HG02852 (cell line): ENCODE results near the gene LSM8.
"Not testable (repeated sequence)": the region's sequence is repeated elsewhere in the genome, so short reads cannot be mapped to it uniquely, and the experiment has no call there.

Experiments
- ATAC-seq: cut with Tn5 transposase; IDR thresholded peaks from one replicate; pipeline ENCODE4 v1.9.1; 2021; ENCODE audit warnings: mild to moderate bottlenecking, moderate library complexity; ENCODE audit not compliant: unreplicated experiment

The LSM8 gene

DNA sequence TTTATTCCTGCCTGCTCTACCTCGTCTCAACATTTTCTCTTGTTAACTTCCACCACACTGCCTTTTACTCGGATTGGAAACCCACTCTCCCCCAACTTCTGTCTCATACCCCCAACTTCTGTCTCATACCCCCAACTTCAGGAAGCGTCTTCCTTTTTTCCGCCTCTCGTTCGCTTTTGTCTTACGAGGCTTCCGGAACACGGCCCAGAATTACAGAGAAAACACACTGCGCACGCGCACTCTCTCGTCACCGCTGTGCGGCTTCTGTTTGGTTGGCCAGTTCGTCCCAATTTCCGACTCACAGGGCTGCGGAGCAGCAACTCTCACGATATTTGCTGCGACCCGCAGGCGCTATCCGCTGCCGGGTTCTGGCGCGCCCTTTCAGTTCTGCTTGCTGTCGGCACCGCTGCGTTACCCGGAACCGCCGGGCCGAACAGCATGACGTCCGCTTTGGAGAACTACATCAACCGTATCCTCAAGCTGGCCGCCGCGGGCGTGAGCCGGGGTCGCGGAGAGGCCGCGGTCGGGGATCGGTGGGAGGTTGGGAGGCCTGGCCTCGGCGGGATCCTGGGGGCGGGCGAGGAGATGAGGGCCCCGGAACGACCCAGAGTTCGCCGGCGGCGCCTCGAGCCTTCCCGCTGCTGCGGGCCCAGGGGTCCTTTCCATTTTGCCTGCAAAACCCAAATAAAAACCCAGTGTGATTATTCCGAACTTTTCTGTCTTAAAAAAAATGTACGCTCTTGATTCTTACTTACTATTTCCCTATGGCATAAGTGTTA is at the start of gene LSM8:
LSM8 (plus strand) TSS at position 379 of the 779 bp plus-strand sequence; CDS start at position 439, 60 bp downstream.
- ATAC-seq: peak; percentile 96

DNA sequence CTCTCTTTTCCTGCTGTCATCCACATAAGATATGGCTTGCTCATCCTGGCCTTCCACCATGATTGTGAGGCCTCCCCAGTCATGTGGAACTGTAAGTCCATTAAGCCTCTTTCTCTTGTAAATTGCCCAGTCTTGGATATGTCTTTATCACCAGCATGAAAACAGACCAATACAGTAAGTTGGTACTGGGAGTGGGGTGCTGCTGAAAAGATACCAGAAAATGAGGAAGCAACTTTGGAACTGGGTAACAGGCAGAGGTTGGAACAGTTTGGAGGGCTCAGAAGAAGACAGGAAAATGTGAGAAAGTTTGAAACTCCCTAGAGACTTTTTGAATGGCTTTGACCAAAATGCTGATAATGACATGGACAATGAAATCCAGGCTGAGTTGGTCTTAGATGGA is 49.5 kb upstream of the LSM8 start:
- ATAC-seq: not testable (repeated sequence)

DNA sequence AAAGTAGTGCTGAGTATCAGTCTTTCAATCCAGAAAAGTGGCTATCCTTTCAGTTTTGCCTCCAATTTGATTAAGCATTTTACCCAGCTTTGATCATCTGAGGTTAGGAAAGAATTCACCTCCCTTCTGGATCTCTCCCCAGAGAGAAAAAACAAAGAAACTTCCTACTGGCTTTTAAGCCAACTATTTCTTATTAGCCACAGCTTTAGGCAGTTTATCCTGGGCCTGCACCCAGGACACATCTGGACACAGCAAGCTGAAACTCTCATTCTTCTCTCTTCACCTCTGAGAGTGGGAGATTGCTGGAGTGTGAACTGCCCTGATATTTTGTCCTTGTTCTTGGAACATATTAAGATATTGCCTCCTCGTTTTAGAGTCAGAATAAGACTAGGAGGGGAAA is 43.5 kb upstream of the LSM8 start:
- no peak for ATAC-seq

DNA sequence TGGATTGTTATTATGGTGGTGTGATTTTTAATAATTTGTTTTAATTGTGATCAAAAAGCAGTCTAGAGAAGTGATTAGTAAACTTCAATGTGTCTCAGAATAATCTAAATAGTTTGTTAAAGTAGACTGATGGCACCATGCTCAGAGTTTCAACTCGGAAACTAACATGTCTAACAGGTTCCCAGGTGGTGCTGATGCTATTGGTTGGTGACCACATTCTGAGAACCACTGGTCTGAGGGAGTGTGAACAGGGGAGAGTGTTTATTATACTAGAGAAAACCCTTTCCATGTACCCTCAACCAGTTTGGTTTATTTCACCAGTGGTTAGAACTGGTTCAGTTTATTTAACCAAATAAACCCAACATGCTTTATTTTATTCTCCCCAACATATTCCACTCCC is 42.0 kb upstream of the LSM8 start:
- ATAC-seq: no peak

DNA sequence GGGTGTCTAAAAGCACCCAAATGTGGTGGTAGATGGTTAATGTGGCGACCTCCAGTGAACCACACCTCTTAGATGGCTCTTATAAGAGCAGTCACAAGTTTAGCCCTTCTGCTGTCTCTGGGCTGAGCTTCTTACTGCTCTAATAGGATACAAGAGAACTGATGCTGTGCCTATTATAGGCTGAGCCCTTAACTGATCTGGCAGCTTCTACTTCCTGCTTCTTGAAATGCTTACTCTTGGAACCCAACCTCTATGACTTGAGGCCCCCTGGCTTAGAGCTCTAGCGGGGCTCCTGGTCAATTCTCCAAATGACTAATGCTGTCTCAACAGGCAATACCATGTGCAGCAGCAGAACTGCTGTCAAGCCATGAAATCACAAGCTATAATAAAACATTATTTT is 35.0 kb upstream of the LSM8 start:
- peak; percentile 68 for ATAC-seq

DNA sequence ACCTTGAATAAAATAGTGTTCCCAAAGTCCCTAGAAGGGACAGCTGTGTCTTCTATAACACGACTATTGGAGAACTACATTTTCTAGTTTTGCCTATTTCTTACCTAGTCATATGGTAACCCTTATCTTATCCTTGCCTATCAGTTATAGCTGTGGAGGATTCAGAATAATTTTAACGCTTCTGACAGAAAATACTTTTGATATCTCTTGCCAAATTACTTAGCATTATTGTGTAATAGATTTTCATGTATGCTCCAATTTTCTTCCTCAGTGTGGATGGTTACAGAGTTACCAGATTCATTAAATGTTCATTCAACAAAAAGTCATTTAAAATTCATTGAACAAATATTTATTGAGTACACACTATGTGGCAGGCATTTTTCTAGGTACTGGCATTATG is 34.6 kb upstream of the LSM8 start:
- ATAC-seq: no peak

DNA sequence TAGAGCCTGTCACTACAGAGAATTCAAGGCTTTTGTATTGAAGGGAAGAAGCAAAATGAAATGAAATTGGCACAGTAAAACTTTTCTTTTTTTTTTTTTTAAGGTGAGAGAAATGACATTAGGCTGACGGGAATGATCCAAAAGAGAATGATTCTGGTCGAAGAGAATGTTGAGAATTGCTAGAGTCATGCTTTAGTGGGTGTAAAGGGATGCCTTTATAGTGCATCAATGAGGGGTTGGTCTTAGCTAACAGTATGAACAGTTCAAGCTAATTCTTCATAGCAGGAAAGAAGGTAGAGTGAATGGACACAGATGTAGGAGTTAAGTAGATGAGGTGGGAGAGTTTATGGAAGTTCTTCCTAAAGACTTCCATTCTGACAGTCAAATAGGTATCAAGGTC is 32.3 kb upstream of the LSM8 start:
- ATAC-seq: no peak

DNA sequence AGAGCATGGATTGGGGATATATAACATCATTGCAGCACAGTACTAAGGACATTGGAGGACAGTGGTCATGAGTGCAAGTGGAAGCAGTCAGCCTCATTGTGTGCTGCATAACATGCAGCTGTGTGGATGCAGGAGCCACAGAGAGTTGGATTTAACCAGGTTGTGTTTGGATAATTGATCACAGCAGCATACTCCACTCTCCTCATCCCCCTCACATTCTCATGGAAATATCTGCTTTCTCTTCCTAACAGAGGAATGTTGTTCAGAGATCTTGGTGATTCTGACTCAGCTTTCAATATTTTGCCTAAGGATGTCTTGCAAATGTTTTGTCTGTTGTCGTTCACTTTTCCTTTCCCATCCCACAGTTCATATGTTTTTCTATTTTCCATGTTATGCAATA is 31.8 kb upstream of the LSM8 start:
- no peak for ATAC-seq

DNA sequence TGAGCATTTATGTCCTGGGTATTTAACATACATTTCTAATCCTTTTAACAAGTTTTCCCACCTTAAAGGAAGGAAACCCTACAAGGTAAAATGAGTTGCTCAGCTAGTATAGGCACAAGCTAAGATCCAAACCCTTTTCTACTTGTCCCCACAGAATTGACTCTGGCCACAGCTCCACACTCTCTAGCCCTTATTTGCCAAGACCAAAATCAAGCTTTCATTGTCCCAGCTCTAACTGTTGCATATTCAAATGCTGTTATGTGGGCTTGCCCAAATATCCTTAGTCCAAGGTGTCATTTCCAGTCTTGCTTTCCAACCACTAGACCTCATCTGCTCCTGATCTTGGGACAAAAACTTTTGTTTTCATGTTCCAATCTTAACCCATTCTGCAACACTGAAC is 31.3 kb upstream of the LSM8 start:
- no peak for ATAC-seq

DNA sequence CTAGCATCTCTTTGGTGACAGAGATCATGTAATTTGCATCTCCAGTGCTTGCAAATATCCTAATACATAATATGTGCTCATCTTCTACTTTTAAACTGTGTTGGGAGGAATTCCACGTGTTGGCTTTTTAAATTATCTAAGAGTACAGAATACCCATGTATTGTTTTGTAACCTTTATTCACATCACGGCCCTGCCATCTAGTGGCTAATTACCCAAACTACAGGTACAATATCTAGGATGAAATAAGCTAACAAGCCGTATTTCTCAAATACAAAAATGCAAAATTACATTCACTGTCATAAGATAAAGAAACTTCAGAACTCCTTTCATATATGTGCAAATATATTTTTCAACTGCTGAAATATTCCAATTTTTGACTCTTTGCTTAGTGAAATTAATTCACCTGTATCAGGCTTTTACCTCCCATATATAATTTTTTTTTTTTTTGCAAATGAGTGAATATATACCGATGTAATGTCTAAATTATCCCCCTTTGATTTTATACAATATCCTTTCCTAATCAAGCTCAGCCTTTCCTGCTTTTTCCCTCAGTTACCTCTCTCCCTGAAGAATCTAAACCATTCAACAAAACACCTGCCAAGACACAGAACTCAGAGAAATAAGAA is 30.3 kb upstream of the LSM8 start:
- ATAC-seq: peak; percentile 59

DNA sequence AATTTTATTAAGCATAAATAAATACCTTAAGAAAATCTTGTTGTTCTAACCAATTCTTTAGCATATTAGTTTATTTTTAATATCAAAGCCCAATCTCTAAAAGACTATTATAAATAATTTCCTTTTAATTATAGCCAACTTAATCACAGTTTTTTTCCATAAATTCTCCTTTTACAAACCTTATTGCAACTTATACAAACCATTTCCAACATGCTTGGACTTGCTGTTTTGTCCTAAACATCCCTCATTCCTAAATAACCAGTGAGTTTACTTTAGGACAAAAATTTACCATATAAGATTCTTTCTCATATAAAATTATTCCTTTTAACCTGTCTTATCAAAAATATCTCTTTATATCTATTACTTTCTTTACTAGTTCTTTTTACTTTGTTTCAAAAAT is 25.2 kb upstream of the LSM8 start:
- no peak for ATAC-seq

DNA sequence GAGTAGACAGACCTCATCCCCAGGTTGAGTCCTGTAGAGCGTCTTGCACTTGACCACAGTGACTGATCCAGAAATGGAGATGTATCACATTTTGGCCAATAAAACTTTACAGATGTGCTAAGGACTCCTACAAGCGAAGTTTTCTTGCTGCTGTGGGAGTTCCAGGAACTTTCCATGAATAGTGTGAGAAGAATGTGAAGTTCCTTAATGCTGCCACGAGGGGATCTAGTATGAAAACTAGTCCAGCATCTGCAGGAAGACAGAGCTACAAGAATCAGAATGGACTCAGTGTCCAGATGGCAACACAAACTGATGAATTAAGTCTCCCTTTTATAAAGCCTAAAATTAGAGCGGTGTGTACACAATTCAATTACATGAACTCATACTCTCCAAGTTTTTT is 14.8 kb upstream of the LSM8 start:
- ATAC-seq: no peak

DNA sequence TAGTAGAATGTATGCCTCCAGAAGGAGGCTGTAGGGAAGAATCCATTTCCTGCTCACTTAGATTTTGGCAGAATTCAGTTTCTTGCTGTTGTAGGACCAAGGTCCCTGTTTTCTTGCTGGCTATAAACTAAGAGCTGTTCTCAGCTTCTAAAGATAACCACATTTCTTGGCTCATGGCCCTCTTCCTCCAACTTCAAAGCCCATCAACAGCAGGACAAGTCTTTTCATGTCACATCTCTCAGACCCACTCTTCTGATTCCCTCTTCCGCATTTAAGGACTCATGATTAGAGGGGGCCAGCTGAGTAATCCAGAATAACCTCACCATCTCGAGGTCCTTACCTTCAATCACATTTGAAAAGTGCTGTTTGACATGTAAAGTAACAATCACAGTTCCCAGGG is 8.2 kb upstream of the LSM8 start:
- no peak for ATAC-seq

DNA sequence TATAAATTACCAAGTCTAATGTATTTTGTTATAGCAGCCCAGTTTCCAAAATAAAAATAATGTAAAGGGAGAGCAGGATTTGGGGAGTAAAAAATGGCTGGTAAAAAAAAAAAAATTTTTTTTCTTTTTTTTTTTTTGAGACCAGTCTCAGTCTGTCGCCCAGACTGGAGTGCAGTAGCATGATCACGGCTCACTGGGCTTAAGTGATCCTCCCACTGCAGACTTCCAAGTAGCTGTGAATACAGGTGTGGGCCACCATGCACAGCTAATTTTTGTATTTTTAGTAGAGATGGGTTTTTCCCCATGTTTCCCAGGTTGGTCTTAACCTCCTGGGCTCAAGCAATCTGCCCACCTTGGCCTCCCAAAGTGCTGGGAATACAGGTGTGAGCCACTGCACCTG is 4.8 kb upstream of the LSM8 start:
- no peak for ATAC-seq

DNA sequence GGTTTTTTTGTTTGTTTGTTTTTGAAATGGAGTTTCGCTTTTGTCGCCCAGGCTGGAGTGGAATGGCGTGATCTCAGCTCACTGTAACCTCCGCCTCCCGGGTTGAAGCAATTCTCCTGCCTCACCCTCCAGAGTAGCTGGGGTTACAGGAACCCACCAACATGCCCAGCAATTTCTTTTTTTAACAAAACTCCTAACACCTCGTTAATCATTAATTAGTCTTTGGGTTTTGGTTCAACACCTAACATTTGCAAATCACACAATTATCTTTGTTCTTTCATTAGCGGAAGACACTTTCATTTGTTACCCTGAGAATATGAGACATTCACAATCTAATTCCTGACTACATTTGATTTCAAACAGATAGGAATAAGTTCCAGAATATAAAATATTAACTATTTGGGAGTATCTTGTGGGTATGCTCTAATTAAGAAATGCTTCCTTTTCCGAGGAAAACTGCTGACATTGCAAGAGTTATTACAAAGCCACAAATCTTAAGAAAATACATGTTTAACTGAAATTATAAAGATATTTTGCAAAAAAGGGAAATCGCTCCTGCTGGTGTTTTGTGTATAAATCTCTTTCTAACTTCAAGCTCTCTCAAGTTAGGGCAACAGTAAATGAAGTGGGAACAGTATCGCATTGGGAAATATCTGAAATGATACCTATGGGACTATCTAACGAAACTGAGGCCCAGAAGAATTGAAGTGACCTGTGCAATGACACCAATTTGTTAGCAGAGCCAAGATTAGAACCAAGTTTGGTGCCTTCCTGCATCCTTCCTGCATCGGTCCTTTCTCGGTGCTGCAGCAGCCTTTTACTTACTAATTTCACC is 1.2 kb upstream of the LSM8 start:
- no peak for ATAC-seq

DNA sequence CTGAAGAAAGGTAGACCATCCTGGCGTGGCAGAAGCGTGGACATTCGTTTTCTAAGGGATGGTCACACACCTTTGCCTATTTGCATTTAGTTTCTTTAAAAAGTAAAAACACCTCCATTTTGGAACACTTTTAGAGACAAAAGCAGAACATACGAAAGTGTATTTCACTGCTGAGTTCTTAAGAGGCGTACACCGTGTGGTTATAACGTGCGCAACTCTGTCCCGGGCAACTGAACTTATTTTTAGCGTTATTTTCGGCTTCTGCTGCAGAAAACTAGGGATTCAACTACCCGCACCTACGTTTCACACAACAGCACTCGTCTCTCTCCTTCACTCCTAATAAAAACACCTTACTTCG is 557 bp upstream of the LSM8 start:
- peak; percentile 1 for ATAC-seq

DNA sequence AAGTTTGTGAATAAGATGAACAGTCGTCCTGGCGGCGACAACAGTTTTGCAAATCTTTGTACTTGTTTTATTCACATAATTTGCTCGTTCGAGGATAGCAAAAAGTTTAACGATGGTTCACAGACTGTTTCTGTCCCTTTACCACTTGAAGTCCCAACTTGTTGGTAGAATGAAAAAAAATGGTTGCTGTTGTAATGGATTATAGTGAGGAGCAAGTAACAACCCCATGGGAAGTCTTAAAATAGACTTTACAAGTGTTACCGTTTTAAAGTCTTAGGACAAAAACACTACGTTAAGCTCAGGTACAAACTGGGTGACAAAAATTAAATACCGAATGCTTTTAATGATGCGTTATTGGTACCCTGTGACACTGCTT is 589 bp downstream of the LSM8 start:
- no peak for ATAC-seq

DNA sequence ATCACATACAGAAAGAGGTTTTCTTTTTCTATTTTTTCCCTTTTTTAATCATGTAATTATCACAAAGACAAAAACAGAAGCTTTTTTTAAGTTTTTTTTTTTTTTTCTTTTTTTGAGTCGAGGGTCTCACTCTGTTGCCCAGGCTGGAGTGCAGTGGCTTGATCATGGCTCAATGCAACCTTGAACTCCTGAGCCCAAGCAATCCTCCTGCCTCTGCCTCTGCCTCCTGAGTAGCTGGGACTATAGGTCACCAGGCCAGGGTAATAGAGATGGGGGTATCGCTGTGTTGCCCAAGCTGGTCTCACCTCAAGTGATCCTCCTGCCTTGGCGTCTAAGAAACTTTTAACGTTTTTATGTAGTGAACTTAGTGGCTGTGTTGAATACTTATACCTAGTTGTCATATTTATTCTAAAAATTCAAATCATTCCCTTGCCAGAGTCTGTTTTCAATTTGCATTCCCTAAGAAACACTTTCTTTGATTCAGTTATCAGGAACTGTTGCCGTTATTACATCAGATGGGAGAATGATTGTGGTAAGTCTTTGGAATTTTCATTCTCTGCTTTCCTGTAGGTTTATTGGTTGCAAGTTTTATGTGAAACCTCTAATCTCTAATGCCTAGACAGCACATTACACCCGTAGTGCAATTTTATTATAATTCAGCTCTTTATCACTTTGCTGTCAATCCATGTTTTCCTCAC is 1.3 kb downstream of the LSM8 start:
- ATAC-seq: no peak

DNA sequence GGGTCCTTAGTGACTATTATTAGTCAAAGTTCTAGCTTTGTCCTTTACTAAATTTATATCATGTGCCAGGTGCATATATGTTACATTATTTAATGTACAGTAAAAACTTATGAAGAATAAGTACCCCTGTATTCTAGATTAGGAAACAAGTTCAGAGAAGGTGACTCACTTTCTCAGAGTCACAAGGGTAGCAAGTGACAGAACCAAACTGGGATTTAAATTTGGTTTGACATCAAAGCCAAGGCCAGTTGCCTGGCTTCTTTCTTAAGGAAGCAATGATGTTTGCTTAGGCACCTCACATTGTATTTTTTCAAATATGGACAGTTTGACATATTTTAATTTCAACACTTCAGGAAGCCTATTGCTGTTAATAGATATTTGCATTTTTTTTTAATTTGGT is 2.5 kb downstream of the LSM8 start:
- ATAC-seq: no peak

DNA sequence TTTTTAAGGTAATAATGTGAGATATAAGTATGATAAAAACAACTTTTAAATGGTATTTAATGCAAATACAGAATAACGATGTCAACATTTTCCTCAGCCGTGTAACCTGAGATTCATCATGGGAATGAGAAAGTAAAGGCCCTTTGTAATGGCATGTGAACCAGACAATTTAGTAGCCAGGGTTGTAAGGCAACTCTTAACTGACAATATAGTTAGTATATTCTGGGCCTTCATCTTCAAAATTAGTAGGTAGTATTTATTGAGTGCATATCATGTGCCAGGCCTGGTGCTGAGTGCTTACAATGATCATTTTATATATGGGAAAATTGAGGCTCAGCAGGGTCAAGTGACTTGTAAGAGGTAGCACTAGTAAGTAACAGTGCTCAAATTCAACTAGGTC is 10.6 kb downstream of the LSM8 start:
- no peak for ATAC-seq

DNA sequence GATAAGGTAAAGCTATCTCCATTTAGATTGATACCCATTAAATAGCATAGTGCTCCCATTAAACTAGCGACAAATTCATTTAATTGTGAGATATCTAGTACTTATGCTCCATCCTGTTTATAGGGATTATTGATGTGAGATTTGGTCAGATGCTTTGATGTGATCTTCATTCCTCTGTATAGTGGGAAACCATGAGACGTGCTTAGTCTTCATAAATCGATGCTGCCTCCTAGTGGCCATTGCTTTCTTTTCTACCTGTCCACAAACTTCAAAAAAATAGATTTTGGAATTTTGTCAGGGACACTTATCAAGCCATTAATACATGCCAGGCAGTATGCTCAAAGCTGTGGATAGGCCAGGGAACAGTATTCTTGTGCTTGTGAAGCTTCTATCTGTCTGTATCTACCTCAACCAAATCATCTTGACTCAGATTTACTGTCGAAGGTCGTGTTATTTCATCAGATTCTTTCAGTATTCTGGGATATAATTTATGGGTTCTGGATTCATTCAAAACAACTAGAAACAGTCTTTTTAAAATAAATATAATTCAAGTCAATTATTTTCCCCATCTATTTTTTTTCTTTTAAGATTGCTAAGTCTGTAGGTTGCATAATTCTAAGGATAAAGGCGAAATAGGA is 12.0 kb downstream of the LSM8 start:
- ATAC-seq: peak; percentile 80
